Stimulated activated CD4-positive, alpha-beta T cell treated with anti-CD3 and anti-CD28 coated beads, Interleukin-1b, Interleukin-23, amount 100 ng/mL, for 1 hour (primary cell): Measurements from ENCODE around the gene ARL8B.
"Not testable (repeated sequence)": the region's sequence is repeated elsewhere in the genome, so short reads cannot be mapped to it uniquely, and the experiment has no call there.

ENCODE experiments used
- DNase-seq, 2 donors: peaks; one replicate each; pipeline ENCODE4 v3.0.0-alpha.2; 2020; ENCODE audit warnings: low read depth in 2 of 2

ARL8B gene

GRCh38 chr3:5122030-5122740 lies at the start of gene ARL8B:
Gene ARL8B, plus strand, starts transcription at chr3:5122292. Its CDS starts 174 bp downstream, at chr3:5122466.
- peak; percentile 80 to 91 for DNase-seq

- DNase-seq = no peak
These were observed 48.6 kb upstream of the ARL8B start for GRCh38 chr3:5073374-5074085.

- no peak for DNase-seq
These were observed 43.9 kb upstream of the ARL8B start for GRCh38 chr3:5078151-5078550.

DNA sequence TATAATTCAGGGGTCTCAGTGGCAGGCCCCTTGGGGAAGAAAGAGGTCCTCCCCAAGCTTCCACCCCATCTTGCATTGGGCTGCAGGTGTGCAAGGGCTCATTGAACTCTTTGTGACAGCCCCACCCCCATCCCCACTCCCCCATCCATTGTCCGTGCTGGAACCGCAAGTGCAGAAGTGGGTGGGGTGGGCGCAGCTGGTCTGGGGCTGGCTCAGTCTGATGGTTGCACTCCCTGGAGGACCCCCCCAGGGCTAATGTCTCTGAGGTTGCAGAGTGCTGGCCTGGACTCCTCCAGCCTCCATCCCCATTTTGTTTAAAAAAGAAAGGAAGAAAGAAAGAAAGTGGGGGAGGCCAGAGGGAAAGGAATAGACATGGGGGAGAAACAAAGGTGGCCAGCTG lies 42.3 kb upstream of the ARL8B start:
- DNase-seq = no peak

GRCh38 chr3:5080779-5081550 lies 41.1 kb upstream of the ARL8B start:
- no peak for DNase-seq

DNA sequence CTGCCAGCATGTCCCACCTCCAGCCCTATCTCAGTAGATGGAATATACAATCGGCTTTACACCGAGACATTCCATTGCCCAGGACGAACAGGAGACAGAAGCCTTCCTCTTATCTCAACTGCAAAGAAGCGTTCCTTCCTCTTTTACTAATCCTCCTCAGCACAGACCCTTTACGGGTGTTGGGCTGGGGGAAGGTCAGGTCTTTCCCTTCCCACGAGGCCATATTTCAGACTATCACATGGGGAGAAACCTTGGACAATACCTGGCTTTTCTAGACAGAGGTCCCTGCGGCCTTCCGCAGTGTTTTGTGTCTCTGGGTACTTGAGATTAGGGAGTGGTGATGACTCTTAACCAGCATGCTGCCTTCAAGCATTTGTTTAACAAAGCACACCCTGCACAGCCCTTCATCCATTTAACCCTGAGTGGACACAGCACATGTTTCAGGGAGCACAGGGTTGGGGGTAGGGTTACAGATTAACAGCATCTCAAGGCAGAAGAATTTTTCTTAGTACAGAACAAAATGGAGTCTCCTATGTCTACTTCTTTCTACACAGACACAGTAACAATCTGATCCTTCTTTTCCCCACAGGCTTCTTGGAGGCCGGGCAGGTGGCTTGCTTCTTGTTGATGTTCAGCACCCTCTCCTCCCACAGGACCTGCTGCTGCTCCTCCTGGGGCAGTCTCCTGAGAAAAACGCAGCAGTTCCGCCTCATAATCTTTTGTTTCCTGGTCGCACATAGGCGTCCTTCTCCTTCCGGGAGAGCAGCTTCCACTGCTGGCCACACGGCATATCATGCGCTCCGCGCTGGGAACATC lies 39.9 kb upstream of the ARL8B start:
- DNase-seq = not testable (repeated sequence)

GRCh38 chr3:5082789-5083115 lies 39.3 kb upstream of the ARL8B start:
- no peak for DNase-seq

GRCh38 chr3:5084224-5084623 lies 37.9 kb upstream of the ARL8B start:
- no peak for DNase-seq

GRCh38 chr3:5086708-5087107 lies 35.4 kb upstream of the ARL8B start:
- DNase-seq = no peak

DNA sequence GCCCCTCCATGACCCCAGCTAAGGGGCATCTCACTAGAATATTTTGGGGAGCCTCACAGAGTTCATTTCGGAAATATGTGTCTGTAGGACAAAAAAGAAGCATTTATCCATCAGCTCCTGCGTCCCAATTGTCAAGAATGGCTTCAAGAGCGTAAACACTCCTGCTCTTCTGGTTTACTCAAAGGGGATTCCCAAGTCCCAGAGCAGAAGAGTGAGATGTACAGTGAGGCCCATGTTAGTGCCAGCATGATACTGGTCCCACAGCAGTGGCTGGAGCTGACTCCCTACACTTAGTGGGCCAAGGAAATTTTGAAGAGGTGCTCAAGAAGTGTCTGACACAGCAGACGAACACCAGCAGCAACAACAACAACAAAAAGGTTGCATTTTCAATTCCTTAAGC lies 34.9 kb upstream of the ARL8B start:
- DNase-seq = no peak

DNA sequence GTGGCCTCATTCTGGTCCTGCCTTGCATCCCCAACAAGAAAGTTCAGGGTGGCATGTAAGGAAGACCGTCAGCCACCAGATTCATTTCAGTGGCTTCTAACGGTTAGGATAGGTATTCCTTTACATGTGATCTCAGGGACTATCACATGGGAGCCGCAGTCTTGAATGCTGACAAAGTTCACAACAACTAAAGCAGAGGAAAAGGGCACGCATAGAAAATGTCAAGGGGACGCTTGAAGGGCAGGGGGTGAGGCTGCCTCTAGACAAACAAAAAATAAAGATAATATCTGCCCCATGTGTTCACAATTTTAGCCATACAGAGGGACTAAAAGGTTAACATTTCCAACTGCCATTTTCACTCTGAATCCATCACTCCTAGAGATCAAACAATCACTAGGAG lies 31.9 kb upstream of the ARL8B start:
- no peak for DNase-seq

GRCh38 chr3:5092018-5092417 lies 30.1 kb upstream of the ARL8B start:
- no peak for DNase-seq

- no peak for DNase-seq
These were observed 28.4 kb upstream of the ARL8B start for GRCh38 chr3:5093731-5094130.

DNA sequence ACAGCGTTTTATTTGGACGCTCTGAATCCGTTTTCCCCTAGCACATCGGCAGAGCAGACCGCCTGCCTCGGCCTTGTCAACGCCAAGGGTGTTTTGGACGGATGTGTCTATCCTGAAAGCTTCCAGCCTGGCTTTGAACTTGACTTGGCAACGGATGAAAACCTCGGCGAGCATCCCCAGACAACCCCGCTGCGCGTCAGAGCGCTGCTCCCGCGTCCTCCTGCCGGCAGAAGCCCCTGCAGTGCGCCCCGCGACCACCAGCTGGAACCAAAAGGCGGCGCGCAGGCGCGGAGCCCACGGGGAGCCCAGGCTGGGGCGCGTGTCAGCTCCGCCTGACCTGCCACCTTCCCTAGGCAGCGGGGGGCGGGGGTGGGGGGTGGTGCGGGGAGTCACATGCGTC lies 26.2 kb upstream of the ARL8B start:
- DNase-seq = no peak

GRCh38 chr3:5096336-5097008 lies 25.6 kb upstream of the ARL8B start:
- no peak for DNase-seq

DNA sequence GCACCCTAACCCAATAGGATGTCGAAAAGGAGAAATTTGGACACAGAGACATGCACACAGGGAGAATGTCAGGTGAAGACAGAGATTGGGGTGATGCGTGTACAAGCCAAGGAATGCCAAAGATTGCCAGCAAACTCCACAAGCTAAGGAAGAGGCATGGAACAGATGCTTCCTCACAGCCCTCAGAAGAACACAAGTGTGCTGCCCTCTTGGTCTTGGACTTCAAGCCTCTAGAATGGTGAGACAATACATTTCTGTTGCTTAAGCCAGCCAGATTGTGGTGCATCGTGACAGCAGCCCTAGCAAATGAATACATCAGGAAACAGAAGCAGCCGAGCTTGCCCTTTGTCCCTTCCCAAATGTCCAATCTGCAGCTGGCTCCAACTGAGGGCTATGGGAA lies 23.7 kb upstream of the ARL8B start:
- DNase-seq = no peak

DNA sequence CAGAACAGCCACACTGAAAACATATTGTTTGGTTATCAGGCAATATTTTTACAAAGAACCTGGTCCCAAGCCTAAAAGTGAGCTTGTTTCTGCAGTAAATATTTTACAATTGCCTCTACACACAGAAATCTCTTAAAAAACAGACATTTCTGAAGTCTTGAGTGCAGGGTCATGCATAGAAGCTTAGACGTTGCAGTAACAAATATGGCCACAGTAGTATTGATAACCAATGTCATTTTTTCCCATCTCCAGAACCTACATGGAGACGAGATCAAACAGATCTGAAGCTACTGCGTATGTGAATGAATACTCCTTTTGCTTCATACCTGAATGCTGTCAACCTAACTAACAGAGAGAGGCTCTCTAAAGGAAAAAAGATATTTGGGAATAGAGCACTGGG lies 19.6 kb upstream of the ARL8B start:
- DNase-seq = no peak

DNA sequence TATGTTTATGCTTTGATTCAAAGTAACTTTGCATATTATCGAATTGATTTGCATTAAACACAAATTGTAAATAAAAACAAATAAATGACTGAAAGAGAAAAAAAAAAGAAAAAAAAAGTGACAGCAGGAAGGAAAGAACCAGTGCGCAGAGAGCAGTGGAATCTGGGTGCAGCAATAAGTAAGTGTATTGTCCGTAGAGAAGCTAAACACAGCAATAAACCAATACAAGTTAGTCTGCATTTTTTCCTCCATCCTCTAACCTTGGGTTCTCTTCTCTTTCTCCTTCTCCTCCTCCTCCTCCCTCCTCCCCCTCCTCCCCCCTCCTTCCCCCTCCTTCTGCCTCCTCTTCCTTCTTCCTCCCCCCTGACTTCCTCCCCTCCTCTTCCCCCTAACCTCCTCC lies 18.3 kb upstream of the ARL8B start:
- no peak for DNase-seq

DNA sequence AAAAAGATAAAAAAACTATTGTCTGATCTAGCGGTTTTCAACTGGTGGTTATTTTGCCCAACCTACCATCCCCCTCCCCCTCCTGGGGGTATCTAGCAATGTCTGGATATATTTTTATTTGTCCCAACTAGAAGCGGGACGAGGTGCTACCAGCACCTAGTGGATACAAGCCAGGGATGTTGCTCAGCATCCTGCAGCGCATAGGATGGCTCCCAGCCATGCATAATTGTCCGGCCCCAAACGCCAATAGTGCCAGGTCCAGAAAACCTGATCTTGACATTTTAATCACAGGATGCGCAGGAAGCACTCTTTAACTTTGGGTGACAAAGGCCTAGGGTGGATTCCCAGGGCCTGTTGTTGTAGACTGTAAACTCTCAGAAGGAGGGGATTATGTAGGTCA lies 17.0 kb upstream of the ARL8B start:
- DNase-seq = no peak

DNA sequence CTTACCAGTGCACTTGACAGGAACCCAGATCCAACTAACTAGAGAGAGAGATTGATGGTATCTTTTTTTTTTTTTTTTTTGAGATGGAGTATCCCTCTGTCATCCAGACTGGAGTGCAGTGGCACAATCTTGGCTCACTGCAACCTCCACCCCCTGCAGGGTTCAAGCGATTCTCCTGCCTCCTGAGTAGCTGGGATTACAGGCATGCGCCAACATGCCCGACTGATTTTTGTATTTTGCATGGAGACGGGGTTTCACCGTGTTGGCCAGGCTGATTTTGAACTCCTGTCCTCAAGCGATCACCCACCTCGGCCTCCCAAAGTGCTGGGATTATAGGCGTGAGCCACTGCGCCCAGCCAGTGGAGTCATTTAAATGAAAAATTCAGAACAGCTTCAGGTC lies 15.7 kb upstream of the ARL8B start:
- not testable (repeated sequence) for DNase-seq

DNA sequence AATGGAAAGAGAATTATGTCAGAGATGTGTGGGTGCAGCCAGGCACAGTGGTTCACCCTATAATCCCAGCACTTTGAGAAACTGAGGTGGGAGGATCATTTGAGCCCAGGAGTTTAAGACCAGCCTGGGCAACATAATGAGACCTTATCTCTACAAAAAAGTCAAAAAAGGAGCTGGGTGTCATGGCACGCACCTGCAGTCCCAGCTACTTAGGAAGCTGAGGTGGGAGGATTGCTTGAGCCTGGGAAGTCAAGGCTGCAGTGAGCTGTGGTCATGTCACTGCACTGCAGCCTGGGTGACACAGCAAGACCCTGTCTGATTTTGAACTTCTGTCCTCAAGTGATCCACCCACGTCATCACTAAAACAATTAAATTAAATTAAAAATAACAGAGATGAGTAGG lies 15.2 kb upstream of the ARL8B start:
- not testable (repeated sequence) for DNase-seq
